Measurements from ENCODE around the gene CXorf65.

The CXorf65 gene

GRCh38 chrX:71057848-71058530 is 48.6 kb downstream of the CXorf65 start:
- DNase-seq, result no peak

- no peak for DNase-seq
These were observed 49.7 kb downstream of the CXorf65 start for GRCh38 chrX:71056867-71057266.
